ENCODE data around the gene SNRPB.

Gene SNRPB

GRCh38 chr20:2473516-2473915 lies 2.9 kb upstream of the SNRPB start:
- DNase-seq = no peak

DNA sequence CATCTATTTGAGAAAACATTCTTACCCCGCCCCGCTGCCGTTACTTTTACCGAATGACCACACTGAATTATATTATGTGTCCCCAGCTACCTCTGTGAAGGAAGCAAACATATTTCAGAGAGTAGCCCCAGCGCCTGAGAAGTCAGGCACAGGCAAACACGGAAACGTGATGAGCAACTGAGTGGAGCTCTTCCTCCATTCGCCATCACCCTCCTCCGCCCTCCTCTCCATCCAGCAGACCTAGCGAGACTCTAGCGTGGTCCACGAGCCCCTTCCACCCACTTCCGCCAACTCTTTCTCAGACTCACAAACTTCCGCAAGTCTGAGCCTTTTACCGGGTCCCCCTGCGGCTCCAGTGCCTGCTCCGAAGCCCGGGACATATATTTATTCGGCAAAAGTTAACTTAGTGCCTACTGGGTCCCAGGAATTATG lies 582 bp downstream of the SNRPB start:
- no peak for DNase-seq

- no peak for DNase-seq
Measured at GRCh38 chr20:2468581-2469407, 1.8 kb downstream of the SNRPB start.

GRCh38 chr20:2467412-2467811 lies 3.2 kb downstream of the SNRPB start:
- no peak for DNase-seq

- DNase-seq = no peak
Measured at GRCh38 chr20:2465100-2465499, 5.5 kb downstream of the SNRPB start.

DNA sequence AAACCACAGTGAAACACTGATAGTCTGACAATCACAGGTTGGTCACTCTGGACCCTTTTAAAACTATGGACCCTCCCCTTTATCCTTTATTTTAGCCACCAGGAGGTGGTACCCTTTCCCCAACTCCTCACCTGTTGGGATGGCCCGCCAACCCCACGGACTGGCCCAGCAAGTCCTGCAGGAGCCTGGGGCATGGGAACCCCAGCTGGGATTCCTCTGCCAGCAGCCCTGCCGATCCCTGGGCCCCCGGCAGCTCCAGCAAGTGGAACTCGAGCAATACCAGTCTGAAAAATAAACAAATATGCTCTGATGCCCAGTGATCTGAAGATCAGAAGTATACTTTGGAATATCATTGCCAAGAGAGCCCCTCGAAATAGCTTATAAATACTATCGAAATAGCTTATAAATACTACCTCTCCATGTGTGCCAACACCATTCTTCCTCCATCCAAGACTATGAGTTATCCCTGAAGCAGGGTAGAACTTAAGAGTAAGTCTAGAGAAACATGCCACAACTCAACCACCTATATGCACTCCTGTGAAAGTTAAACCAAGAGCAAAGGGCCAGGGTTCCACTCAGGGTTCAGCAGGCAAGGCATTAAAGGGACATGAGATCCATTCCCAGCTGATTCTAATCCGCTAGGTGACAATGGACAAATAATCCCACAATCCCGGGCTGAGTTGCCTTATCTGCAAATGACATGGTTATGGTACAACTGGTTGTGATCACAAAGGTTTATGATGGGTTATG lies 6.8 kb downstream of the SNRPB start:
- DNase-seq = no peak

- DNase-seq = no peak
Measured at GRCh38 chr20:2462484-2462883, 8.1 kb downstream of the SNRPB start.

DNA sequence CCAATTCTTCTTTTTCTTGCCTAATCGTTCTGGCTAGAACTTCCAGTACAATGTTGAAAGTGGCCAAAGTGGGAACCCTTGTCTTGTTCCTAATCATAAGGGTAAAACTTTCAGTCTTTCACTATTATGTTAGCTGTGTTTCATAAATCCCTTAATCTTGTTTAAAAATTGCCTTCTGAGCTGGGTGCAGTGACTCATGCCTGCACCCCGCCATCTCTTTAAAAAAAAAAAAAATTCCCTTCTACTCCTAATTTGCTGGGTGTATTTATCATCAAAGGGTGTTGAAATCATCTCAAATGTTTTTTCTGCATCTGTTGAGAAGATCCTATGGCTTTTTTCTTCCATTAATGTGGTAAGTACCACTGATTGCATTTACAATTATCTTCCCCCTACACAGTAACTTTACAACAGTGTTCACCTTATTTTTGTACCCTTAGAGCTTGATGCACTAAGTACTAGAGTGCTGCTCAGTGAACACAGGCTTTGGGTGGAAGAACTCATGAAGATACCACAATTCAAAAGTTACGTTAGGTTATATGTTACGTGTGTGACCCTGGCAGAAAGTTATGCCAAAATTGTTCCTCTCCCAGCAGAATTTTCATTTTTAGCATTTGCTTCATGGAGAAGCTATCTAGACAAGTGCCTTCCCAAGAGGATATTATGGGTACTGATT lies 9.7 kb downstream of the SNRPB start:
- no peak for DNase-seq

DNA sequence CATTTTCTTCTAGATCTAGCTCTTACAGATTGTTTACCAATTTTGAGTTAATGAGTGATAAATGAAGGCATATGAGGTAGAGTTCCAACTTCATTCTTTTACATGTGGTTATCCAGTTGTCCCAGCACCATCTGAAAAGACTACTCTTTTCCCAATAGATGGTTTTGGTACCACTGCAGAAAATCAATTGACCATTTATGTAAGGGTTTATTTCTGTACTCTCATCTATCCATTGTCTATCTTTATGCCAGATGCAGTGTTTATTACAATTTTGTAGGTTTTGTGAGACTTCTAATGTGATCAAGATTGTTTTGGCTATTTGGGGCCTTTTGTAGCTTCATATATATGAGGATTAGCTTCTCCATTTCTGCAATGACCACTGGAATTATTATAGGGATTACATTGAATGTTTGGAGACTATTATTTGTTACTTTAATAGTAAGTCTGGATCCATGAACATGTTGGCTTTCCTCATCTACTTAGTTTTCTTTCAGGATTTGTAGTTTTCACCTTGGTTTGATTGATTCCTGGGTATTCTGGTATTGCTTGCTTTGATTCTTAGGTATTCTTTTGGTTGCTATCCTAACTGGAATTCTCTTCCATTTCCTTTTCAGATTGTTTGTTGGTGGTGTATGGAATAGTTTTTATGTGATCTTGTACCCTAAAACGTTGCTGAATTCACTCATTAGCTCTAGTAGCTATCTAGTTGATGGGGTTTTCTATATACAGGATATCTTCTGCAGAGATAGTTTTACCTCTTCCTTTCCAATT lies 10.4 kb downstream of the SNRPB start:
- DNase-seq = no peak

- DNase-seq = no peak
Measured at GRCh38 chr20:2458919-2459499, 11.6 kb downstream of the SNRPB start.

GRCh38 chr20:2455771-2456497 lies 14.7 kb downstream of the SNRPB start:
- no peak for DNase-seq

GRCh38 chr20:2453792-2454191 lies 16.8 kb downstream of the SNRPB start:
- no peak for DNase-seq

GRCh38 chr20:2451939-2452732 lies 18.5 kb downstream of the SNRPB start:
- peak; percentile 39 for DNase-seq

- DNase-seq = no peak
Measured at GRCh38 chr20:2451422-2451821, 19.2 kb downstream of the SNRPB start.

DNA sequence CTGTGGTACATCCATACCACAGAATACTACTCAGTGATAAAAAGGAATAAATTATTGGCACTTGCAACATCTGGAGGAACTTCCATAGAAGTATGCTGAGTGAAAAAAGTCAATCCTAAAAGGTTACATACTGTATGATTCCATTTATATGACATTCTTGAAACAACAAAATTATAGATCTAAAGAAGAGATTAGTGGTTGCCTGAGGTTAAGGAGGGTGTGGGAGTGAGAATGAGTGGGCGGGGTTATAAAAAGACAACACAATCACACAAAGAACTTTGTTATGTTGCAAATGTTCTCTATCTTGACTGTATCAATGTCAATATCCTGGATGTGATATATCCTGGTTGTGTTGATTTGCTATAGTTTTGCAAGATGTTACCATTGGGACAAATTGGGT lies 21.2 kb downstream of the SNRPB start:
- no peak for DNase-seq

GRCh38 chr20:2446845-2447244 lies 23.7 kb downstream of the SNRPB start:
- DNase-seq = no peak

GRCh38 chr20:2431185-2431584 lies 39.4 kb downstream of the SNRPB start:
- no peak for DNase-seq

DNA sequence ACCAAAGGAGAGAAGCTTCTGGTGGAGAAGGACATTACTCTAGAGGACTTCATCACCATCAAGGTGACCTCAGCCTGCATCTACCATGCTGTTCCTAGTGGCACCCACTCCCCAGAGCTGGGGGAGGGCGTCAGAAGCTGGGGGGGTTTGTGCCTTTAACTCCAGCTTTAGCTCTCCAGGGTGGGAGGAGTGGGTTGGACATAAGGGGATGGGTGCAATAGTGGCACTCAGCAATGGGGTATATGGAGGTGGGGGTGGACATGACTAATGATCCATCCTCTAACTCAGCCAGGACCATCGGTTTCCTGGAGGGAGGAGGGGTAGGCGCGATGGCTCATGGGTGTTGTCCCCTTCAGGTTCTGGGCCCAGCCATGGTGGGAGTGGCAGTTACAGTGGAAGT lies 40.1 kb downstream of the SNRPB start:
- DNase-seq = no peak

DNA sequence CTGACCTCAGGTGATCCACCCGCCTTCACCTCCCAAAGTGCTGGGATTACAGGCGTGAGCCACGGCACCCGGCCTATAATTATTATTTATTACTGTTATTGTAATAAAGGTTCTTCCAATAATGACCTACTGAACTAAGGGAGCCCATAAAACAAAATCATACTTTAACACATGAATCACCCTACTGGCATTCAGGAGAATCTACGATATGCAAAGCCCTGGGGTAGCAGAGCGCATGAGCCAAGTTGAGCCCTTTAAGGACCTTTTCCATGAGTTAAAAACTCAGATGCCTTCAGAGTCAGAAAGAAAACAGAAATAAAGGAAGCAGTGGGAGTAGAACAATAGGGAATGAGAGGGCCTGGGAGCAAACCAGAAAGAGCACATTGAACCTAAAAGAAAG lies 41.5 kb downstream of the SNRPB start:
- no peak for DNase-seq

DNA sequence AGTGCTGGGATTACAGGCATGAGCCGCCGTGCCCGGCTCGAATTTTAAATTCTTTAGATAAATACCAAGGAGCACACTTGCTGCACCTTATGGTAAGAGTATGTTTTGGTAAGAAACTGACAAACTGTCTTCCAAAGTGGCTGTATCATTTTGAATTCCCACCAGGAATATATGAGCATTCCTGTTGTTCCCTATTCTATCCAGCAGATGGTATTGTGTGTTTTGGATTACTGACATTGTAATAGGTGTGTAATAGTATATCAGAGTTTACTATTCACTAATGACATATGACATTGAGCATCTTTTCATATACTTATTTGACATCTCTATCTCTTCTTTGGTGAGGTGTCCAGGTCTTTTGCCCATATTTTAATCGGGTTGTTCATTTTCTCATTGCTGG lies 49.3 kb downstream of the SNRPB start:
- DNase-seq = no peak

- DNase-seq = no peak
Measured at GRCh38 chr20:2420510-2420909, 50.1 kb downstream of the SNRPB start.
